GM23248 (cell line): Measurements from ENCODE around the gene HAPLN2.

Source experiments
- EZH2 ChIP-seq: fragments of 200-600 bp; sonication (generic); IDR thresholded peaks from 2 replicates; pipeline ENCODE4 v1.6.1; 2018; ENCODE audit warnings: antibody characterized with exemption, mild to moderate bottlenecking; ENCODE audit not compliant: insufficient read depth, poor library complexity, severe bottlenecking
- EZH2phosphoT487 ChIP-seq: fragments of 200-600 bp; sonication (generic); IDR thresholded peaks from 2 replicates; pipeline ENCODE4 v1.6.1; 2018; ENCODE audit warnings: antibody characterized with exemption, moderate library complexity, mild to moderate bottlenecking, low read depth; ENCODE audit not compliant: insufficient read depth

- TF ChIP-seq EZH2 (no peak), EZH2phosphoT487 (no peak)
Observed at GRCh38 chr1:156583821-156584622, 35.2 kb upstream of the HAPLN2 start.
